A673 (cell line): ENCODE results near the gene ZNF768.

Experiments used
- EZH2 ChIP-seq: fragments of 200-600 bp; sonication (generic); IDR thresholded peaks from 2 replicates; pipeline ENCODE4 v1.6.1; 2017; ENCODE audit warnings: borderline replicate concordance, low read depth, mild to moderate bottlenecking, mixed read lengths, antibody characterized with exemption, low read length; ENCODE audit not compliant: poor library complexity, severe bottlenecking
- TF ChIP-seq, protein P1 (sequence below): fragments of 300-800, 200-600 bp; sonication (generic); conservative IDR thresholded peaks from 2 replicates; pipeline ENCODE4 v1.5.1; 2017; ENCODE audit warnings: low read depth, mild to moderate bottlenecking, antibody characterized with exemption, low read length, moderate library complexity, mixed read lengths

DNA sequence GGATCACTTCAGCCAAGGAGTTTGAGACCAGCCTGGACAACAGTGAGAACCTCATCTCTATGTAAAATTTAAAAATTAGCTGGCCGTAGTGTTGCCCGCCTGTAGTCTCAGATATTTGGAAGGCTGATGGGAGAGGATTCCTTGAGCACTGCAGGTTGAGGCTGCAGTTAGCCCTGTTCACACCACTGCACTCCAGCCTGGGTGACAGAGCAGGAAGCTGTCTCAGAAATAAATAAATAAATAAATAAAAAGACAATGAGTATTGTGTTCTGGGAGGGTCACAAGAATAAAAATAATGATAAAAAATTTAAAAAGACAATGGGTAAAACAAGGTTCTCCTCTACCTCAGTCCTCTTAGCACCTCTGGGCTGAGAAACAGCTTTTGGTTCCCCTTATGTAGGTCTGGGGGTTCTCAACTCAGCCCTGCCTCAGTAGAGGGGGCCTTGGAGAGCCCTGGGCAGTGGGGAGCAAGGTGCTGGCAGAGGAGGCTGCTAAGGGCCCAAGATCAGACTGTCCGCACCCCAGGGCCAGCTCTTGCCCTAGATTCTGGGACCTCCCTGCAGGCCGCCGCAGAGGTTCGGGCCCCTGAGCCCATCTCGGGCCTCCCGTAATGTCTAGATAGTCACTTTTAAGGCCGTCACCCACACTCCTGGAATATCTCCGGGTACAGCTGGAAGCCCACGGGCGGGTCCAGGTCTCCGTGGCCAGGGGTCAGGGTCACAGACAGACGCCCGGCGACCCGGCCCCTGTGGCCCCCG is 28.4 kb upstream of the ZNF768 start:
- no peak for TF ChIP-seq EZH2
- TF ChIP-seq, protein P1, sequence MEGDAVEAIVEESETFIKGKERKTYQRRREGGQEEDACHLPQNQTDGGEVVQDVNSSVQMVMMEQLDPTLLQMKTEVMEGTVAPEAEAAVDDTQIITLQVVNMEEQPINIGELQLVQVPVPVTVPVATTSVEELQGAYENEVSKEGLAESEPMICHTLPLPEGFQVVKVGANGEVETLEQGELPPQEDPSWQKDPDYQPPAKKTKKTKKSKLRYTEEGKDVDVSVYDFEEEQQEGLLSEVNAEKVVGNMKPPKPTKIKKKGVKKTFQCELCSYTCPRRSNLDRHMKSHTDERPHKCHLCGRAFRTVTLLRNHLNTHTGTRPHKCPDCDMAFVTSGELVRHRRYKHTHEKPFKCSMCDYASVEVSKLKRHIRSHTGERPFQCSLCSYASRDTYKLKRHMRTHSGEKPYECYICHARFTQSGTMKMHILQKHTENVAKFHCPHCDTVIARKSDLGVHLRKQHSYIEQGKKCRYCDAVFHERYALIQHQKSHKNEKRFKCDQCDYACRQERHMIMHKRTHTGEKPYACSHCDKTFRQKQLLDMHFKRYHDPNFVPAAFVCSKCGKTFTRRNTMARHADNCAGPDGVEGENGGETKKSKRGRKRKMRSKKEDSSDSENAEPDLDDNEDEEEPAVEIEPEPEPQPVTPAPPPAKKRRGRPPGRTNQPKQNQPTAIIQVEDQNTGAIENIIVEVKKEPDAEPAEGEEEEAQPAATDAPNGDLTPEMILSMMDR, result no peak
